Right renal cortex interstitium (tissue), 3 donors: ENCODE measurements around the gene PCDHGB2. TPM values are rescaled to one million over a fixed set of nuclear protein-coding genes. Genes with fewer than 3 reads are reported as not detected.
"Not testable (repeated sequence)": the region's sequence is repeated elsewhere in the genome, so short reads cannot be mapped to it uniquely, and the experiment has no call there.

Source experiments
- DNase-seq, 3 donors: peaks; one replicate each; pipeline ENCODE4 v3.0.0-alpha.2; 2013; ENCODE audit warnings: low read depth in 3 of 3, low spot score in 2 of 3
- polyA plus RNA-seq, 3 donors: library from polyadenylated mRNA; unstranded; fragments of 120-200 nt; gene quantifications; one replicate each; pipeline ENCODE4 v1.2.1, GENCODE V29; 2013; ENCODE audit not compliant: insufficient read length in 3 of 3

Gene PCDHGB2
- polyA plus RNA-seq: 1 to 10 TPM; 3.2 to 3.9 (median 3.9) TPM

DNA sequence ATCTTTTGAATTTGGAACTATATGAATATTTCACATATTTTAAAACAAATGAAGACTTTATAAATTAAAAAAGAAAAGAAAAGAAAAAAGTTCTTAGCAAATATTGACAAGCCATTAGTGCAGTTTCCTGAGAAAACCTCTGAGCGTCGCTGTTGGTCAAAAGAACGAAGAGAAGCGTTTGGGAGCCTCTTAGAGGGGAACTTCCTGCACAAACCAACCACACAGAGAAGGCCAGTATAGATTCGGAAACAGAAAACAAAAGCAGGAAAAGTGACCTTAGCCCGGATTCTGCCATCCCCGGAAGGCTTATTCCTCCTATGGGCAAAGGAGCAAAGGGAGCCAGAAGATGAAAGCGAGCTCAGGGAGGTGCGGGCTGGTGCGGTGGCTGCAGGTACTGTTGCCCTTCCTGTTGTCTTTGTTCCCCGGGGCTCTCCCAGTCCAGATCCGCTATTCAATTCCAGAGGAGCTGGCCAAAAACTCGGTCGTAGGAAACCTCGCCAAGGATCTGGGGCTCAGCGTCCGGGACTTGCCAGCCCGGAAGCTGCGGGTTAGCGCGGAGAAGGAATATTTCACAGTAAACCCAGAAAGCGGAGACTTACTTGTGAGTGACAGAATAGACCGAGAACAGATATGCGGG lies at the start of gene PCDHGB2:
TSS of gene PCDHGB2 (plus strand) at position 205 of the 637 bp plus-strand sequence. CDS start at position 347, 142 bp downstream.
- DNase-seq: no peak

- no peak for DNase-seq
These were observed 46.1 kb upstream of the PCDHGB2 start for GRCh38 chr5:141313711-141314110.

DNA sequence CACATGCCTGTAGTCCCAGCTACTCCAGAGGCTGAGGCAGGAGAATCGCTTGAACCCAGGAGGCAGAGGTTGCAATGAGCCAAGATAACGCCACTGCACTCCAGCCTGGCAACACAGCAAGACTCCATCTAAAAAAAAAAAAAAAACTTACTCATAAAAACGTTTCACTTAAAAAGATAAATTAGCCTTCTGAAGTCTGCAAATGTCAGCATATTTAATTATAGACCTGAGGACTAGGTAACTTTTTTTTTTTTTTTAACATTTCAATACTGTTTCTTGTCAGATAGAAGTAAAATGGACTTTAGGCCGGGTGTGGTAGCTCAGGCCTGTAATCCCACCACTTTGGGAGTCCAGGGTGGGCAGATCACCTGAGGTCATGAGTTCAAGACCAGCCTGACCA lies 42.8 kb upstream of the PCDHGB2 start:
- not testable (repeated sequence) for DNase-seq

DNA sequence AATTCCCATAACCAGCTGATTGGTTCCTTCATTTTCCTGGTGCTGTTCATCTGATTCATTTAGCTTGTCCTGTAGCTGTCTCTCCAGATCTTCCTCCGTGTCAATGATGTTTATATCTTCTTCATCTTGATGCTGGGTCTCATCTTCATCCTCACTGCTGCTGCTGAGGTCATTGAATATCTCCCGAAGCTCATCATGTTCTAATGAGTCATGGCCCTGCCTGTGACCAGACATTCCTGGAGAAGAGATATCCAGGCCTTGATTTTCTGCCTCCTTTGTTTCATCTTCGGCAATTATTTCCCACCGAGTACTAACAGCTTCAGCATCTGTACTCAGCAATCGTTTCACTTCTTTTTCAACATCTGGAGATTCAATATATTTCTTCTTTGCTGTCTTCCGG lies 40.6 kb upstream of the PCDHGB2 start:
- no peak for DNase-seq

DNA sequence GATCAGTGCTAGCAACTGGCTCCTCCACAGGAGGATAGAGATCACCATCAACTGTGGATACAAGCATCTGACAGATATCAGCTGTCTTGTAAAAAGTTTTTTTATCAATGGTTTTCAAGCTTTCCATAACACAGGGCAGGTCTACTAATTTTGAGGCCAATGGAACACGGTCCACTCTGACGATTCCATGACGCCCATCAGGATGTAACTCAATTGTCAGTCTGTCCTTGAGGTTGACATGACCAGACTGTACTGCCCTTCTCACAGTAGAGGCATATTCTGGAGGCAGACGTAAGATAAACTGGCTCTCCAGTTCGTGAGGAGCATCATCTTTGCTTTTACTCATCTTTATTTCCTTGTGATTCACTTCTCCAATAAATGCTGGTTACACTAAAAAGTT lies 40.1 kb upstream of the PCDHGB2 start:
- no peak for DNase-seq

DNA sequence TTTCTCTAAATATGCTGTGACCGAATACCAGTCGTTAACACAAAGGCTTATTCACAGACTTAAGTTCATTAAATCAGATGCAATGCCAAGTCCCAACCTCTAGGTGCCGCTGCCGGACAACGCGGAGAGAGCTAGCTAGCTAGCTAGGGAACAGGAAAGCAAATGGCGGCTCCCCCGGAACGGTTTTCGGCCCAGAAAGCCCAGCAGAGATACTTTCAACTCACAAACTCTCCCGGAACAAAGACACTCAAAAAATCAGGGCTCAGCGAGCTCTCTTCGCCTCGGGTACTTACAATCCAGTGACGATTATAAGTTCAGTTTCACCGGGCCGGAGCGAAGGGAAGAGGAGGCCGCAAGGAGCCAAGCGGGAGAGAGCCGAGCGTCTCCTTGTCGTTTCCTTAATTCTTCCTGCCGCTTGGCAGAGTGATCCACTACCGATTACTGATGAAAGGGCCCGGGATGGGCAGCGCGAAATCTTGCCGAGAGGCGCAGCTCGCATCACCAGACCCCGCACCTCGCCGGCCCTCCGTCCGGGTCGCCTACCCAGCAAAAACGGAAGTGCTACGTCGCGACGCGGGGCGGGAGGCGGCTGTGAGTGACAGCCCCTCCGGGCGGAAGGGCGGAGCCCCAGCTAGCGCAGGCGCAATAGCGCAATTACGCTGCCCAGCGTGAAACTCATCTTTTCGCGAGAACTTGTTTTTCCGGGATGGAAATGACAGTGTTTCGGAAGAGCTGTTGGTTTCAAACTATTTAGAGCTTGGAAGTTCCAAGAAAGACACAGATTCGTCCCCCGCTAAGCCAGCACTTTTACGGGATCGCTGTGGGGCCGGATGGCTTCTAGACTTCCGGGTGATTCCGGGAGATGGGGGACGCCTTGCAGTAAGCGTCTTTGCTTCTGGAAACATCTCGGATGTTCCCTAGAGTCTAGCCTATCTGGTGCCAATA lies 39.3 kb upstream of the PCDHGB2 start, which contains the start of gene TAF7:
TSS of gene TAF7 (minus strand) at position 560 of the 945 bp plus-strand sequence. CDS start 740 bp downstream, outside the sequence.
- DNase-seq: peak; percentile 88 to 90 (median 90)

DNA sequence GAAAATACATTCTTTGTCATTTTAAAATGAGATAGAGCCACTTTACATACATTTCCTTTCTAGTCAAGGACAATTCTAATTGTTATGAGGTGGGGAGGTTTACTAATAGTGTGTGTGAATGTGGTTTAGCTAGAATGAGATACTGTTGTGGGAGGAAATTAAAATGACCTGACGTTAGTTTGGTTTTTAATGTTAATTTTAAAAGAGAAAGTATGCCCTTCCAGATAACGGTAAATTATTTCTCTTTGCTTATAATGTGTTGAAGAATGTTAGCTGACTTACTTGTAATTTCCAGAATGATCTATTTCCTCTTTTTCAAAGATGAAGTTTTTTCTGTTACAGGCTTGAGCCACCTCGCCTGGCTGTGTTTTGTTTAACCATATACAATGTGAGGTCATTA lies 37.5 kb upstream of the PCDHGB2 start:
- DNase-seq: no peak

GRCh38 chr5:141326088-141326854 lies 33.5 kb upstream of the PCDHGB2 start:
- DNase-seq: no peak

DNA sequence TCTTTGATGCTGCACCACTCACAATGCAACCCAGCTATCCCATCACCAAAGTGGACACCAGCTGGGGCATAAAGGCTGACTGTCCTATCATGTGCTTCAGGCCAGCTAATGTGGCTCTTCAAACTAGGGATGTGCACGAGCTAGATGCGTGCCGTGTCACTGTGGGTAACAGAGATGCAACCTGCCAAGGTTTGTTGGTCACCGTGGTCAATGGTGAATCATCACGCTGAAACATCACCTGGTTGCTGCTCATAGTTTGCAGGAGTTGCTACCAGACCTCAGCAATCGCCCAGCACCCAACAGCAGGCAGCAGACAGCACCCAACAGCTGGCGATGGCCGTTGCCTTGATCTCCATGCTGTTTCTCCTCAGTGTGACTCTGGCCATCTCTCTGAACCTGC lies 31.6 kb upstream of the PCDHGB2 start:
- no peak for DNase-seq

- DNase-seq: no peak
These were observed 29.3 kb upstream of the PCDHGB2 start, which contains the start of gene PCDHGA1 for GRCh38 chr5:141330299-141331080. Gene PCDHGA1 (plus strand): TSS chr5:141330514.

DNA sequence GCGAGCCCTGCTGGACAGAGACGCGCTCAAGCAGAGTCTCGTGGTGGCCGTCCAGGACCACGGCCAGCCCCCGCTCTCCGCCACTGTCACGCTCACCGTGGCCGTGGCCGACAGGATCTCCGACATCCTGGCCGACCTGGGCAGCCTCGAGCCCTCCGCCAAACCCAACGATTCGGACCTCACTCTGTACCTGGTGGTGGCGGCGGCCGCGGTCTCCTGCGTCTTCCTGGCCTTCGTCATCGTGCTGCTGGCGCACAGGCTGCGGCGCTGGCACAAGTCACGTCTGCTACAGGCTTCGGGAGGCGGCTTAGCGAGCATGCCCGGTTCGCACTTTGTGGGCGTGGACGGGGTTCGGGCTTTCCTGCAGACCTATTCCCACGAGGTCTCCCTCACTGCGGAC lies 27.2 kb upstream of the PCDHGB2 start:
- DNase-seq: not testable (repeated sequence)

- DNase-seq: peak in 2 of 3 donors; percentile 25 to 43
These were observed 21.1 kb upstream of the PCDHGB2 start, which contains the start of gene PCDHGA2 for GRCh38 chr5:141338538-141339306. Gene PCDHGA2 (plus strand): TSS chr5:141338760.

DNA sequence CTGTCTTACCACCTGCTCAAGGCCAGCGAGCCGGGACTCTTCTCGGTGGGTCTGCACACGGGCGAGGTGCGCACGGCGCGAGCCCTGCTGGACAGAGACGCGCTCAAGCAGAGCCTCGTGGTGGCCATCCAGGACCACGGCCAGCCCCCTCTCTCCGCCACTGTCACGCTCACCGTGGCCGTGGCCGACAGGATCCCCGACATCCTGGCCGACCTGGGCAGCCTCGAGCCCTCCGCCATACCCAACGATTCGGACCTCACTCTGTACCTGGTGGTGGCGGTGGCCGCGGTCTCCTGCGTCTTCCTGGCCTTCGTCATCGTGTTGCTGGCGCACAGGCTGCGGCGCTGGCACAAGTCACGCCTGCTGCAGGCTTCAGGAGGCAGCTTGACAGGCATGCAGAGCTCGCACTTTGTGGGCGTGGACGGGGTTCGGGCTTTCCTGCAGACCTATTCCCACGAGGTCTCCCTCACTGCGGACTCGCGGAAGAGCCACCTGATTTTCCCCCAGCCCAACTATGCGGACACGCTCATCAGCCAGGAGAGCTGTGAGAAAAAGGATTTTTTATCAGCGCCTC lies 18.9 kb upstream of the PCDHGB2 start:
- DNase-seq: not testable (repeated sequence)

GRCh38 chr5:141342773-141343172 lies 17.0 kb upstream of the PCDHGB2 start:
- no peak for DNase-seq

DNA sequence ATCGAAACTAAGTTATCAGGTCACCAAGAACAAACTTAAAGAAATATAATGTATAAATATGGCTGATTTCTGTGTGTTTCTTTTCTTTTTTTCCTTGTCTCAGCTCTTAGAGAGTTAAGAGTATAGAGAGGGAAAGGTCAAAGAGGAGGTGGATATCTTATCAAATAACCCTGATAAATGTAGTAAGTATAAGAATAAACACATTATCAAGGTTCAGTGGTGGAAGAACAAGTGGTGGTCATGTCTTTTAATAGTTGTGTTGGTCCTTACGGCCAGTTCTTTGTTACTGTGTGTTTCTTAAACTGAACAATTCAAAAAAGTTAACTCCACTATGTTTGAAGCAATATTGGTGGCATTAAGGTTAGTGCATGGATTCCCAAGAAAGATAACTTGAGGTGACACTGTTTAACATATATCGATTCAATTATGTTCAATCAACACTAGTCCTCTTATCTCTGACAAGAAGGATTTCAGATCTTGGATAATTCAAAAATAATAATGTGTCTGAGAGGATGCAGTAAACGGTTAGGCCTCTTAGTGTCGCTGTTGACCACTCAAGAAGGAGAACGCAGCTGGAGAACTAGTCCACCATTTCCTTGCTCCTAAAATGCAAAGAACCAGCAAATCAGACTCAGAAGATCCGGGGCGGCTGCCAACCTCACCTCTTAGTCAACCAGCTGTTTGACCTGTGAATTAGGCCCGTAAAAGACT lies 16.4 kb upstream of the PCDHGB2 start, which contains the start of gene PCDHGA3:
TSS of gene PCDHGA3 (plus strand) at position 588 of the 711 bp plus-strand sequence. CDS start 205 bp downstream, outside the sequence.
- no peak for DNase-seq

- DNase-seq: no peak
These were observed 15.8 kb upstream of the PCDHGB2 start for GRCh38 chr5:141343953-141344463.

GRCh38 chr5:141345327-141345726 lies 14.5 kb upstream of the PCDHGB2 start:
- no peak for DNase-seq

- DNase-seq: not testable (repeated sequence)
These were observed 13.8 kb upstream of the PCDHGB2 start for GRCh38 chr5:141346017-141346416.
